Kidney epithelial cell (primary cell): ENCODE data around the gene ZEB1. TPM values are rescaled to one million over a fixed set of nuclear protein-coding genes. Genes with fewer than 3 reads are reported as not detected.

Experiments
- DNase-seq: peaks from one replicate; pipeline ENCODE4 v3.0.0-alpha.2; 2010; ENCODE audit warnings: low read depth
- H3K27me3 ChIP-seq: 2 replicates; pipeline ENCODE4 v1.6.0; 2011; ENCODE audit warnings: low read length; ENCODE audit not compliant: control insufficient read depth, insufficient read depth
- H3K36me3 ChIP-seq: 2 replicates; pipeline ENCODE4 v1.5.1; 2011; ENCODE audit warnings: low read length; ENCODE audit not compliant: control insufficient read depth, insufficient read depth
- H3K4me3 ChIP-seq: 2 replicates; pipeline ENCODE4 v1.5.1; 2011; ENCODE audit warnings: low read depth, mild to moderate bottlenecking, control low read depth, low read length
- CTCF ChIP-seq: IDR thresholded peaks from 2 replicates; pipeline ENCODE4 v1.5.1; 2011; ENCODE audit warnings: mild to moderate bottlenecking, moderate library complexity, low read length, control low read depth, inconsistent platforms; ENCODE audit not compliant: insufficient read depth, poor library complexity, severe bottlenecking
- total RNA-seq: library from RNA; depleted of rRNA; stranded (reverse); fragments of >200 nt; gene quantifications from 2 replicates; pipeline ENCODE4 v1.2.3, GENCODE V29; 2015

Gene ZEB1
- total RNA-seq, 1 donor from 2014 or later = 10.8 TPM

- DNase-seq = no peak
- Histone ChIP-seq H3K27me3 (no peaks in the 10 kb centered on the region), H3K36me3 (no peaks in the 10 kb centered on the region), H3K4me3 (peak overlapping the region; percentile 97)
- no peak for TF ChIP-seq CTCF
Measured at GRCh38 chr10:31319602-31320549, 860 bp downstream of the ZEB1 start.

- no peaks in the 10 kb centered on the region for H3K36me3 ChIP-seq
- peak overlapping the region; percentile 97 for H3K4me3 ChIP-seq
- no peaks in the 10 kb centered on the region for H3K27me3 ChIP-seq
- no peak for TF ChIP-seq CTCF
- DNase-seq = no peak
Measured at GRCh38 chr10:31320550-31321211, 1.7 kb downstream of the ZEB1 start.

DNA sequence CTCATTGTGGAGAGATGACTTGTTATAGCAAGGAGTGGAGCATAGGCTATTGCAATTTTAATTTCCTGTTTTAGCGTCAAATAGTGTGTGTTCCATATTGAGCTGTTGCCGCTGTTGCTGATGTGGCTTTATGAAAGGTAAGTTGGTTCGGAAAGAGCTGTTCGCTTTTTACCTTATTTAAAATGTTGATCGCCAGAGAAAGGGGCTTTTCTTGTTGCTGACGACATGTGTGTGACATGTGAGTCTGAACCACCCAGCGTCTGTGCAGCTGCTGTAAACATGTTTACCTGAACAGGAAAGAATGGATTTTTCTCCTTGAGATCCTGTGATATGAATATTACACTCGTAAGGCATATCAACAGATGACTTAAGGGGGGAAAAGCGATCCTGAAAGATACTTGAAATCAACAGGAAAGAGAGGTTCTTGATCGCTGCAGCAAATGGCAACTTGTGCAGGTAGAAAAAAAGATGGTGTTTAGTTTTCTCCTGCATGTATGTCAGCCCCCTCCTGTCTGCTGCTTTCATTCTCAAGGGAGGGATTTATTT is 2.5 kb downstream of the ZEB1 start:
- TF ChIP-seq CTCF = no peak
- Histone ChIP-seq H3K27me3 (no peaks in the 10 kb centered on the region), H3K4me3 (peak overlapping the region; percentile 97), H3K36me3 (no peaks in the 10 kb centered on the region)
- DNase-seq = no peak

DNA sequence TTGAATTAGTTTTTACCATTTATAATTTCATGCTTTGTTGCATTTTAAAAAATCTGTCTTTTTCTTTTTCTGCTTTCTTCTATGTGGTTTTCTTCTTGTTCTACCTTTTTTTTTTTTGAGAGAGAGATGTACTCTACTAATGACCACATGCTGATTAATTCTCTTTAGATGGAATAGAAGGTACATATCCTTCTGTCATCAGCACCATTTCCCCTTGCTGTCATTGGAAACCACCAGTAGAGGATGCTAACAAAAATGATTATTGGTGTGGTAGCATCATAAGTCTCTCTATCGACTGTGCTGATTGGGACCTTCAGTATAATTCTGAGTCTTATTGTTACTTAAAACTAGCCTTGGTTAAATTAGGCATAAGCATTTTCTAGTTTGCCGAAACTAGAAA is 3.6 kb downstream of the ZEB1 start:
- no peaks in the 10 kb centered on the region for H3K36me3 ChIP-seq
- peak; percentile 13 for TF ChIP-seq CTCF
- no peak for DNase-seq
- no peaks in the 10 kb centered on the region for H3K27me3 ChIP-seq
- no peak overlapping the region for H3K4me3 ChIP-seq

DNA sequence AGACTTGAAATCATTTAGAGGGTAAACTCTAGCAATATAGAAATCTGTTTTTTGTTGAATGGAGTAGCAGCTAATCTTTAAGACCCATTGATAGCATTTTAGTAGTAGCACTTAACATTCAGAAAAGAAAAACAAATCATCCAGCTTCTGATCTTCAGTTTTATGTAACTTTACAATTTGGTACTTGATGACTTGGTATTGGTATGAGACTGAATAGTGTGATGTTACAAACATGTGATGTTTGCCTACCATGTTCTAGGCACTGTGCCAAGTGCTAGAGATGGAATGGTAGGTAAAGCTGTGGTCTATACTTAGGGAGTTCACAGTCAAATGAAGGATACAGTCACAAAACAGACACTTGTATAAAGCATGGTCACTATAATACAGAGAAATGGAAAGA is 21.3 kb downstream of the ZEB1 start:
- no peaks in the 10 kb centered on the region for H3K27me3 ChIP-seq
- DNase-seq = no peak
- TF ChIP-seq CTCF = no peak
- H3K4me3 ChIP-seq = no peak overlapping the region
- H3K36me3 ChIP-seq = no peaks in the 10 kb centered on the region
